Measurements from ENCODE around the gene ZSCAN10.
"Not testable (repeated sequence)": the region's sequence is repeated elsewhere in the genome, so short reads cannot be mapped to it uniquely, and the experiment has no call there.

ZSCAN10 gene

DNA sequence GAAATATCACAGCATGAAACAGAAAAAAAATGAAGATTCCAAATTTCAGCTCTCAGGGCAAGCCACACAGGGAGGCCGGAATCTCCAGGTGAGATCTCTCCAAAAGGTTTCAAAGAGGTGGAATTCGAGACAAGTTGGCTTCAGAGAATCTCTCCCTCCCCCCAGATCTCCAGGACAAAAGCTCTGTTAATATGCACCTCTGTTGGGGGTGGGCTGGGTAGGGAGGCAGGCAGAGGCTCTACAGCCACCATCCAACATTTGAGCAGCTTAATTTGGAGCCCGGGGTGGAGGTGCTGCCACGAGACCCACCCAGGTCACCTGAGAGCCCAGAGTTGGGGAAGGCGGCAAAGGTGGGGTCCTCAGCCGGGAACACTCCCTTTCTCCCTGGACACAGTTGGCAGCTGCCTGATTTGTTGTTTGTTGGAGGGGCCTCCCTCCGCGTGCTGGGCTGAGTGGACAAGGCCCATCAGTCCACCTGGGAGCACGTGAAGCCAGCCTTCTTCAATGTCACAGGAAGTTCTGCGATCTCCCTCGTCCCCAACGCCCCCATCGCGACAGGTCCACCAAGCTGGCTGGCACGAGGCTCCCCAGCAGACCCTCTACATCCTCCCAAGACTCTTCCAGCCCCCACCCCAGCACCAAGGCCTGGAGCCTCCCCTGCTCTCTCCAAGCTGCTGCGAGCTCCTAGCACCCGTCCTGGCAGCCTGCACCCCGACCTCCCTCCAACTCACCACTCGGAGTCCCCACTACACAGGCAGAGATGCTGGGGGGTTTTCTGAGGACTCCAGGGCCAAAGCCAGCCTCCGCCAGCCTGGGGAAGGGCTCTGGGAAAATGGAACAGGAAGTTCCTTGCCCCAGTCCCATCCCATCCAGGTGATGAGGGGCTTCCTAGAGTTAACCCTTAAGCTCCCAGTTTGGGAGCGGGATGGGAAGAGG is at the start of gene ZSCAN10:
ZSCAN10 (minus strand) TSS at position 836 of the 936 bp plus-strand sequence. CDS start 6,357 bp downstream, outside the sequence.
- DNase-seq = no peak

DNA sequence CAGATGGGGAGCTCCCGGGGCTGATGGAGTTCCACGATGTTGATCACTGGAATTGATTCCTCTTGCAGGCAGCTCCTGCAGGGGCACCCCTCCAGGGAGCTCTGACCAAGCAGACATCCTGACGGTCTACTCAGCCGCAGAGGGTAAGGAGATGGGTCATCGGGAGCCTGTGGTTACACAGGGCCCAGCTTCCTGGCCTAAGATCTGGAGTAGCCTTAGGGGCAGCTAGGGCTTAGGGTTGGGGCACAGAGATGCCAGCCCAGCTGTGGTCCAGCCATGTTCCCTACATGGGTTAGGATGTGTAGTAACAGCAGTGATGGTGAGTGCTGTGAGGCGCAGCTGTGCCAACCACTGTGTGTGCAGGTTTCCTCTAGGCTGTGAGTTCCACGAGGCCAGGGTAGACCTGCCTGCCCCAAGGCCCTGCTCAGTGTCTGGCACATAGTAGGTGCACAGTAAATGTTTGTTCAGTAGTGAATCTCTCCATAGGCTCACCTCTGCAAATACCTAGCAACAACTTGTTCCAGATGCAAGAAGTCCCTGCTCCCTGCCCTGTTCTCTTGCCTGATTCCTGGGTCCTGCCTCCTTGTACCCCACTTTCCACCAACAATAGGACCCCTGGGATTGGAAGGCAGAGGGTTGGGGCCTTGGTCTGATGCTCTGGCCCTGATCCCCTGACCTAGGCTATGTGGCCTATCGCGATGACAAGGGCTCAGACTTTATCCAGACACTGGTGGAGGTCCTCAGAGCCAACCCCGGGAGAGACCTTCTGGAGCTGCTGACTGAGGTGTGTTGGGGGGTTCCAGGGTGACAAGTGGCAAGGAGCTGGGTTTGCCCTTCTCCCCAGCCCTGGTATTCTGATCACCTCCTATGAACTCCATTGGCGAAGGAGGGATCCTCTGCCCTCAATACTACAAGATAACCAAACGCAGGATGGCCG is 49.4 kb upstream of the ZSCAN10 start:
- DNase-seq = no peak

DNA sequence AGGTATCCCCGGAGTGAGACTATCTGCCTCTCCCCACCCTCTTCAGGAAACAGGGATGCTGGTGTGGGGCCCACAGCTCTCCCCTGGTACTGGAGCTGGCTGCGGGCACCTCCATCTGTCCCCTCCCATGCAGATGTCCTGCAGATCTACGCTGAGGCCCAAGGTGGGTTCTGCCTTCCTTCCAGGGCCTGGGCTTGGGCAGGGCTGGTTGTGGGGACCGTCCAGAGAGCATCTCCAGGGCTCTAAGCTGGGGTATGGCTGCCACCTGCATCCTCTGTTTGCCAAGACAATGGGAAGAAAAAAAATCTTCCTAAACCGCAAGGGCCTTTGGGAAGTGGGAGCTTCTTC is 48.6 kb upstream of the ZSCAN10 start:
- no peak for DNase-seq

GRCh38 chr16:3147046-3147756 is 48.1 kb upstream of the ZSCAN10 start:
- no peak for DNase-seq

- no peak for DNase-seq
These were observed 46.6 kb upstream of the ZSCAN10 start for GRCh38 chr16:3145660-3146059.

- no peak for DNase-seq
These were observed 46.1 kb upstream of the ZSCAN10 start for GRCh38 chr16:3145151-3145550.

GRCh38 chr16:3144321-3144983 is 45.4 kb upstream of the ZSCAN10 start:
- DNase-seq = no peak

GRCh38 chr16:3143598-3144320 is 44.7 kb upstream of the ZSCAN10 start:
- no peak for DNase-seq

DNA sequence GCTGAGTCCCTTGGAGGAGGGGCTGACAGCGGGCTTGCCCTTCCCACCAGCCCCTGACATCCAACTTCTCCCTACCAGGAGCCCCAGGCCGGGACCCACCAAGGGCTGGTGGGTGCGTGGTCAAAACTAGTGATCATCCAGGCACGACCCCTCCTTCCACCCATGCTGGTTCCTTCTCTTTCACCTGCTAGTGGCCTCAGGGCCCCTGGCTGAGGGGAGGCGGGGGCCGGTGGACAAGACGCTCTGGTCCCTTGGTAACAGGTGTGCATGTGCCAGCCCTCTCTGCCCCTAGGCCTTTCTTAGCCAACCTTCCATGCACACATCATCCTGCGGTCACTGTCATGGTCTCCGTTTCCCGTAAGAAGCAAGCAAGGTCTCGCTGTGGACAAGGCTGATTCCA is 44.1 kb upstream of the ZSCAN10 start:
- DNase-seq = no peak

DNA sequence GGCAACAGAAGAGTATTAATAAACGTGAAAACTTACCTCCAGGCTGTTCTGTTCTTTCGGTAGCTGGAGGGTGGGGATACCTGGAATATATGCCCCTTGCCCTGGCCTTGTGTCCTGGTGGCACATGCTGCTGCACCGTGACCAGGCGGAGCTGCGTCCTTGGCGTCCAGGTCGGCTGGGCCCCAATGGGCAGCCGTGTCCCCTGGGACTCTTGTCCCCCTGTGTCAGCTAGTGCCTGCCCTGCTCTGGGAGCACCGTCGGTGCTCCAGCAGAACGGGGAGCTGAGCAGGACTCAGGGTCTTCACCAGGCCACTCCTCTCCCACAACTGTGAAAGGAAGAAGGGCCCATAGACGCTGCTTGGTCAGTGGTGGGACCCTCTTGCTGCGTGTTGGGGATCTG is 43.7 kb upstream of the ZSCAN10 start:
- DNase-seq = no peak

DNA sequence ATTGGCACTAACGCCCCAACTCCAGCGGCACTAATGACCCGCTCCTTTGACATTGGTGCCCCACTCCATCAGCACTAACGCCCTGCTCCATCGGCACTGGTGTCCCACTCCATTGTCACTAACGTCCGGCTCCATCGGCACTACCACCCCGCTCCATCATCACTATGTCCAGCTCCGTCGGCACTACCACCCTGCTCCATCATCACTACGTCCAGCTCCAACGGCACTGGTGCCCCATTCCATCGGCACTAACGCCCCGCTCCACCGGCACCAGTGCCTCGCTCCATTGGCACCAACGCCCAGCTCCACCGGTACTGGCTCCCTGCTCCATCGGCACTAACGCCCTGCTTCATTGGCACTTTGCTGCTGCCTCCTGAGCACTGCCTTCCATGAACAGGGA is 43.2 kb upstream of the ZSCAN10 start:
- DNase-seq = no peak

DNA sequence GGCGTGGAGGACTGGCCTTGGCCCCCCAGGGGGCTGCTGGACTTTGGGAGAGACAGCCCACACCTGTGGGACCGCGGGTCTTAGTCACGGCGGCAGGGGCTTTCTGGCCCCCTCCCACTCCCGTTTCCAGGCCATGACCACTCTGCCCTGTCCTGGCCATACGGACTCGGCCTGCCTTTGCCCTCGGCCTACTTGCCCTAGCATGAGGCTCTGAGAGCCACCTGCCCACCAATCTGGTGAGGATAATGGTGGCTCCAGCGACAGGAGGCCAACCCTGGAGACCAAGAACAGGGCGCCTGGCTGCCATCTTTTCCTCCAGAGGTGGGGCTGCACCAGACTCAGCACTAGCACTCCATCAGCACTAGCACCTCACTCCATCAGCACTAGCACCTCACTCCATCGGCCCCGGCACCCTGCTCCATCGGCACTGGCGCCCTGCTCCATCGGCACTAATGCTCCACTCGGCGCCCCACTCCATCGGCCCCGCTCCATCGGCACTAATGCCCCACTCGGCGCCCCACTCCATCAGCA is 42.8 kb upstream of the ZSCAN10 start:
- DNase-seq = no peak

DNA sequence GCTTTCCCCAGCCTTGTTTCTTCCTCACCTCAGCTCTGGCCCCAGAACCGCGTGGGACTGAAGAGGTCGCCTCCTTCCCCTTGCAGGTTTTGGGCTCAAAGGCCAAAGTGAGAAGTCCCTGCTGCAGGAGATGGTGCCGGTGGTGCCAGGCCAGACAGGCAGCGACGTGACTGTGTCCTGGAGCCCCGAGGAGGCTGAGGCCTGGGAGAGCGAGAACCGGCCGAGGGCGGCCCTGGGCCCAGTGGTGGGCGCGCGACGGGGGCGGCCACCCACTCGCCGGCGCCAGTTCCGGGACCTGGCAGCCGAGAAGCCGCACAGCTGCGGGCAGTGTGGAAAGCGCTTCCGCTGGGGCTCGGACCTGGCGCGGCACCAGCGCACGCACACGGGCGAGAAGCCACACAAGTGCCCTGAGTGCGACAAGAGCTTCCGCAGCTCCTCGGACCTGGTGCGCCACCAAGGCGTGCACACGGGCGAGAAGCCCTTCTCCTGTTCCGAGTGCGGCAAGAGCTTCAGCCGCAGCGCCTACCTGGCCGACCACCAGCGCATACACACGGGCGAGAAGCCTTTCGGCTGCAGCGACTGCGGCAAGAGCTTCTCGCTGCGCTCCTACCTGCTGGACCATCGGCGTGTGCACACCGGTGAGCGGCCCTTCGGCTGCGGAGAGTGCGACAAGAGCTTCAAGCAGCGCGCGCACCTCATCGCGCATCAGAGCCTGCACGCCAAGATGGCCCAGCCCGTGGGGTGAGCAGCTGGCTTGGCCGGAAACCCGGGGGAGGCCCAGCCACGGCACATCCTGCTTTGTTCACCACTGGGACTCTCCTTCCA is 41.7 kb upstream of the ZSCAN10 start:
- DNase-seq = no peak

- DNase-seq = not testable (repeated sequence)
These were observed 40.5 kb upstream of the ZSCAN10 start for GRCh38 chr16:3139561-3139960.

DNA sequence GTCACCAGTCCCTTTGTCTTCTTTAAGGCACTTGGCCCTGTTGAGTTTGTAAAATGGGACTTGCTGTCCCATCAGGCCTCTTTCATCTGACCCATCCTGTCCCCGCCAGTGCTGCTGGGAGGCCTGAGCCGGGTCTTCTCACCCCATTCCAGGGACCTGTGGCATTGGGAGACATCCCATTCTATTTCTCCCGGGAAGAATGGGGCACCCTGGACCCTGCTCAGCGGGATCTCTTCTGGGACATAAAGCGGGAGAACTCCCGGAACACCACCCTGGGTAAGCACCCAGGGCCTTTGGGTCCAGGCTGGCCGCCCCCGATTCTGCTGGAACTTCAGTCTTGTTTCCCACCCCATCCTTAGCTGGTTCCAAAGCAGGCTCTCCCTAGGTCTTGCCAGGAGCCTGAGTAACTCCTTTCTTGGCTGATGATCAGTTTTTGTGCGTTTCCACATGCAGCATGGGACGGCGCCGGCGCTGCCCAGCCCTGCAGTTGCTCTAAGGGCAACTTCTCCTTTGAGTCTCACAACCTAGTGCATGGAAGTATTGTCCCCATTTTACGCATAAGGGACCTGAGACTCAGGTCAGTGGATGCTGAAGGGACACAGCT is 39.8 kb upstream of the ZSCAN10 start:
- DNase-seq = no peak

- DNase-seq = no peak
These were observed 39.2 kb upstream of the ZSCAN10 start for GRCh38 chr16:3138342-3138741.

- DNase-seq = no peak
These were observed 38.2 kb upstream of the ZSCAN10 start for GRCh38 chr16:3137267-3137666.

DNA sequence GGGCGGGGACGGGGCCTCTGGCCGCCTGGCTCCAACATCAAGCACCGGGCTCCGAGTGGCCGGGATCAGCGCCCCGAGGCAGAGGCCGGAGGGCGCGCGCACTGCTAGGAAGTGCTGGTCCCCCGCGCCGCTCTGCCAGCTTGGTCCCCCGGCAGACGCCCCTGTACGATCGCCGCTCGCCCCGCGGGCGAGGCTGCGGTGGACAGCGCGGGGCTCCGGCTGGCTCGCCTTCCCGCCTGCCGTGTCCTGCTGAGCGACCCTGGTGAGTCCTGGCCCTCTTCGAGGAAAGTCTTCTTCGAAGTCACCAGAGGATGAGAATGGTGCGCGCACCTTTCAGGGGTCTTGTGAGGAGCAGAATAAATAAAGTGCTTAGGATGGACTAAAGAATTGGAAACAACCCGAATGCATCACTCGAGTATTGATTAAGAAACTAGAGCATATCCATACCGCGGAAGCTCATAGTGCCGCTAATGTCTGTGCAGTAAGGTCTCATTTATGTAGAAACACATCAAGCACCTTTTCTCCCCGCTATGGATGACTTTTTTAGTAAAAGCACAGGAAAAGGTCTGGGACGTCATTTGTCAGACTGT is 36.1 kb upstream of the ZSCAN10 start:
- no peak for DNase-seq

GRCh38 chr16:3134338-3135125 is 35.4 kb upstream of the ZSCAN10 start, which contains the start of gene ZNF213:
Gene ZNF213 (plus strand): TSS chr16:3135029. CDS start chr16:3137281, 2,252 bp downstream.
- peak; percentile 98 to 99 for DNase-seq
